GM12875 (cell line): ENCODE data around the gene ATP4A.

Source experiments
- H3K4me3 ChIP-seq: one replicate; pipeline ENCODE4 v1.5.1; 2011; ENCODE audit warnings: low read depth, low read length, control low read depth
- CTCF ChIP-seq: IDR thresholded peaks from 2 replicates; pipeline ENCODE4 v1.5.1; 2011; ENCODE audit warnings: low read depth, mild to moderate bottlenecking, control low read depth, inconsistent platforms, low read length, moderate library complexity, borderline replicate concordance; ENCODE audit not compliant: insufficient read depth

ATP4A gene

GRCh38 chr19:35540356-35540927 lies 23.0 kb downstream of the ATP4A start:
- no peak for TF ChIP-seq CTCF
- no peak overlapping the region for H3K4me3 ChIP-seq

- no peak for TF ChIP-seq CTCF
- H3K4me3 ChIP-seq: no peak overlapping the region
These were observed 23.6 kb downstream of the ATP4A start for GRCh38 chr19:35539850-35540249.

DNA sequence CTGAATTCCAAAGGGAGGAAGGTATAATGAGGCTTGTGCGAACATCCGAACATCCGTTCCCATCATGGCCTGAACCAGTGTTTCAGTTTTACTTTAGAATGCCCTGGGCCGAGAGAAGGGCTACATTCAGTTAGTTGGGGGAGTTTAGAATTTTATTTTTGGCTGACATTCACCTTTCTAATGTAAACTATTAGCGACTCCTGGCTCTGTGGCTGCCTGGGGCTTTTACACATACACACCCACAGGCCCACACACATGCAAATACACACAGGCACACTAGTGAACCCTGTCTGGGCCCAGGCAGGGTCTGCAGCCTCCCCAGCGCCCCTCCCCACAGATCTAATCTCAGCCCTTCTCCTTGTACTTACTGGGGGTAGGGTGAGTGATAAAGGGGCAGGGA lies 24.1 kb downstream of the ATP4A start:
- no peak overlapping the region for H3K4me3 ChIP-seq
- no peak for TF ChIP-seq CTCF

DNA sequence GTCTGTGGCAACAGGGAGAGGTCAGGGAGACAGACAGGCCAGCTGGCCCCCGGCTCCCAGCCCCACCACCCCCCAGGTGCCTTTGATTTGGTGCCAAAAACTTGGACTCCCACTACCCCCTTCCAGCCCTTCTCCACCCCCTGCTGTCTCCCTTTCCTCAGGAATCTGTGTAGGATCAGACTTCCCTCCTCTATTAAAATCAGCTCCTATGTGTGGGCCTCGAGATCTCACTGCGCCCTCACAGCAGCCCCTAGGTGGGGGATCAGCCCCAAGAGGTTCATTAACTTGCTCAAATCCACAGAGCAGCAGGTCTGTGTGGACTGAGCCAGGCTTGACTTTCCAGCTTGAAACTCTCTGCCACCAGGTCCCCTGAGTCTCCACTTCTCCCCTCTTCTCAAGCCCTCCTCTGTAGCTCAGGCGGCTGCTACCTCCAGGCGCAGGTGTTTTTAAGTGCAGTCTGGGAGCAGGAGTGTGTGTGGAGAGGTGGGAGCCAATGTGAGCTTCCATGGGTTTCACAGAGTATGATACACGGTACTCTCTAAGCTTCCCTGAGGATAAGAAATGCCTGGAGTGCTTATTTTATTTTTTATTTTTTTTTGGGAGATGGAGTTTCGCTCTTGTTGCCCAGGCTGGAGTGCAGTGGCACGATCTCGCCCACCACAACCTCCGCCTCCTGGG lies 28.5 kb downstream of the ATP4A start:
- no peak for TF ChIP-seq CTCF
- H3K4me3 ChIP-seq: no peak overlapping the region

GRCh38 chr19:35533822-35534392 lies 29.6 kb downstream of the ATP4A start:
- no peak overlapping the region for H3K4me3 ChIP-seq
- no peak for TF ChIP-seq CTCF

- no peak within 1 kb of the TSS for H3K4me3 ChIP-seq
- TF ChIP-seq CTCF: no peak
These were observed 30.1 kb downstream of the ATP4A start, which contains the start of gene GAPDHS for GRCh38 chr19:35533201-35533821. TSS of gene GAPDHS (plus strand) at chr19:35533456. CDS start at chr19:35533528, 72 bp downstream.
